NCI-H526 (cell line): ENCODE results near the gene VSTM4.

Source experiments
- DNase-seq, 2 experiments: peaks; one replicate each; lab custom pipeline; 2025; lab: John Stamatoyannopoulos, UW

Gene VSTM4

GRCh38 chr10:49116509-49117375, 1.4 kb upstream of the VSTM4 start:
- DNase-seq, result no peak

- DNase-seq, result no peak
Measured at GRCh38 chr10:49115796-49116508, 630 bp upstream of the VSTM4 start.

- DNase-seq, result no peak
Measured at GRCh38 chr10:49114718-49115014, 656 bp downstream of the VSTM4 start.

GRCh38 chr10:49113741-49114141, 1.6 kb downstream of the VSTM4 start:
- DNase-seq, result no peak

GRCh38 chr10:49112851-49113250, 2.5 kb downstream of the VSTM4 start:
- DNase-seq, result no peak

GRCh38 chr10:49112098-49112497, 3.2 kb downstream of the VSTM4 start:
- no peak for DNase-seq

- DNase-seq, result no peak
Measured at GRCh38 chr10:49111320-49111698, 4.0 kb downstream of the VSTM4 start.

GRCh38 chr10:49110684-49111319, 4.5 kb downstream of the VSTM4 start:
- DNase-seq, result no peak

GRCh38 chr10:49109669-49110340, 5.5 kb downstream of the VSTM4 start:
- no peak for DNase-seq

- DNase-seq, result no peak
Measured at GRCh38 chr10:49108656-49109055, 6.7 kb downstream of the VSTM4 start.

- DNase-seq, result no peak
Measured at GRCh38 chr10:49107887-49108267, 7.4 kb downstream of the VSTM4 start.

- DNase-seq, result no peak
Measured at GRCh38 chr10:49107111-49107886, 8.0 kb downstream of the VSTM4 start.

GRCh38 chr10:49106451-49106850, 8.9 kb downstream of the VSTM4 start:
- no peak for DNase-seq

- no peak for DNase-seq
Measured at GRCh38 chr10:49105076-49105475, 10.2 kb downstream of the VSTM4 start.

- no peak for DNase-seq
Measured at GRCh38 chr10:49104323-49104722, 11.0 kb downstream of the VSTM4 start.

GRCh38 chr10:49103761-49104160, 11.6 kb downstream of the VSTM4 start:
- DNase-seq, result no peak

GRCh38 chr10:49099046-49099445, 16.3 kb downstream of the VSTM4 start:
- no peak for DNase-seq

- no peak for DNase-seq
Measured at GRCh38 chr10:49096890-49097445, 18.4 kb downstream of the VSTM4 start.

GRCh38 chr10:49094646-49095045, 20.7 kb downstream of the VSTM4 start:
- no peak for DNase-seq

GRCh38 chr10:49093922-49094321, 21.4 kb downstream of the VSTM4 start:
- DNase-seq, result no peak

GRCh38 chr10:49092477-49092876, 22.8 kb downstream of the VSTM4 start:
- no peak for DNase-seq
